Loucy (cell line): ENCODE measurements around the gene SOS1.
"Not testable (repeated sequence)": the region's sequence is repeated elsewhere in the genome, so short reads cannot be mapped to it uniquely, and the experiment has no call there.

ENCODE experiments used
- H2AFZ ChIP-seq: fragments of 200-600 bp; sonication (generic); 2 replicates; pipeline ENCODE4 v1.6.0; 2016; ENCODE audit warnings: antibody characterized with exemption, mild to moderate bottlenecking, low read length, moderate library complexity
- H3F3A ChIP-seq: fragments of 200-600 bp; 2 replicates; pipeline ENCODE4 v1.6.0; 2016; ENCODE audit warnings: antibody characterized with exemption, low read depth, mild to moderate bottlenecking
- H3K27me3 ChIP-seq: fragments of 200-600 bp; sonication (generic); 2 replicates; pipeline ENCODE4 v1.6.1; 2014; ENCODE audit warnings: low read length, mild to moderate bottlenecking; ENCODE audit not compliant: insufficient read depth, poor library complexity, severe bottlenecking
- H3K36me3 ChIP-seq: fragments of 200-600 bp; sonication (generic); 2 replicates; pipeline ENCODE4 v1.6.1; 2016; ENCODE audit warnings: low read length; ENCODE audit not compliant: insufficient read depth
- H3K4me1 ChIP-seq: fragments of 200-600 bp; sonication (generic); 2 replicates; pipeline ENCODE4 v1.5.1; 2014; ENCODE audit warnings: low read length, mild to moderate bottlenecking; ENCODE audit not compliant: insufficient read depth, poor library complexity, severe bottlenecking
- H3K4me2 ChIP-seq: fragments of 200-600 bp; sonication (generic); 2 replicates; pipeline ENCODE4 v1.6.0; 2014; ENCODE audit warnings: antibody characterized with exemption, low read length, low read depth, mild to moderate bottlenecking; ENCODE audit not compliant: poor library complexity, severe bottlenecking
- H3K4me3 ChIP-seq: fragments of 200-600 bp; sonication (generic); 2 replicates; pipeline ENCODE4 v1.5.1; 2014; ENCODE audit warnings: low read length, mild to moderate bottlenecking, mixed read lengths; ENCODE audit not compliant: poor library complexity, severe bottlenecking
- H3K79me2 ChIP-seq: fragments of 200-600 bp; sonication (generic); 2 replicates; pipeline ENCODE4 v1.6.1; 2014; ENCODE audit warnings: low read length; ENCODE audit not compliant: insufficient read depth
- H3K9ac ChIP-seq: fragments of 200-600 bp; sonication (generic); 2 replicates; pipeline ENCODE4 v1.6.0; 2014; ENCODE audit warnings: mild to moderate bottlenecking, low read depth, low read length, moderate library complexity; ENCODE audit not compliant: poor library complexity, severe bottlenecking
- H3K9me2 ChIP-seq: fragments of 200-600 bp; sonication (generic); replicated peaks from 2 replicates; pipeline ENCODE4 v1.6.1; 2016; ENCODE audit warnings: low read depth, low read length, mixed read lengths
- H3K9me3 ChIP-seq: fragments of 200-600 bp; sonication (generic); 2 replicates; pipeline ENCODE4 v1.6.1; 2014; ENCODE audit warnings: mild to moderate bottlenecking, antibody characterized with exemption, low read length, low read depth; ENCODE audit not compliant: insufficient read depth
- H4K20me1 ChIP-seq: fragments of 200-600 bp; sonication (generic); 2 replicates; pipeline ENCODE4 v1.6.0; 2014; ENCODE audit warnings: antibody characterized with exemption, low read length, mild to moderate bottlenecking; ENCODE audit not compliant: insufficient read depth, poor library complexity, severe bottlenecking
- EZH2phosphoT487 ChIP-seq: fragments of 200-600 bp; IDR thresholded peaks from 2 replicates; pipeline ENCODE4 v1.6.1; 2018; ENCODE audit warnings: antibody characterized with exemption, mild to moderate bottlenecking, moderate library complexity, borderline replicate concordance
- TF ChIP-seq, protein P1 (sequence below): fragments of 200-600 bp; sonication (generic); conservative IDR thresholded peaks from 2 replicates; pipeline ENCODE4 v1.5.1; 2014; ENCODE audit warnings: mild to moderate bottlenecking, antibody characterized with exemption, low read length

The SOS1 gene

DNA sequence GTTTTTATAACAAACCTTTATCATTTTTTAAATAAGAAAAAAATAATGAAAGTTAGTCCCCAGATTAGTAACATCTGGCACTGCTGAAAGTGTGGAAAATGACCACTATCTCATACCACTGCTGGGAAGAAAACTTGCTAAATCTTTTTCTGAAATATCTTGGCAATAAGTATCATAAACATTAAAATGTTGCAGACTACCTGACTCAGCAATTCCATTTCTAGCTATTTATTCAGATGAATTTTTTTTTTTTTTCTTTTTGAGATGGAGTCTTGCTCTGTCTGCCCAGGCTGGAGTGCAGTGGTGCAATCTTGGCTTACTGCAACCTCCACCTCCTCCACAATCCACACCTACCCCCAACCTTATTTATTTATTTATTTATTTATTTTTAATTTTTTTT is 35.3 kb upstream of the SOS1 start:
- H3K79me2 ChIP-seq, result no peaks in the 10 kb centered on the region
- no peak overlapping the region for H3K9ac ChIP-seq

DNA sequence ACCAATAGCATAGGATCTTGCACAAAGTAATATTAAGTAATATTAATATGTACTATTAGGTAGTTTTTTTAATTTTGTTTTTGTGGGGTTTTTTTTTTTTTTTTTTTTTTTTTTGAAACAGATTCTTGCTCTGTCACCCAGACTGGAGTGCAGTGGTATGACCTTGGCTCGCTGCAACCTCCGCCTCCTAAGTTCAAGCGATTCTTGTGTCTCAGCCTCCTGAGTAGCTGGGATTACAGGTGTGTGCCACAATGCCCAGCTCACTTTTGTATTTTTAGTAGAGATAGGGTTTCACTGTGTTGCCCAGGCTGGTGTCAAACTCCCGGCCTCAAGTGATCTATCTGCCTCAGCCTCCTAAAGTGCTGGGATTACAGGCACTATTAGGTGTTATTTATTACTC is 34.7 kb upstream of the SOS1 start:
- H3K27me3 ChIP-seq, H3K79me2 ChIP-seq, H3K36me3 ChIP-seq, H3K9me2 ChIP-seq, H3K4me3 ChIP-seq, H2AFZ ChIP-seq, H3F3A ChIP-seq, H3K9me3 ChIP-seq, H3K9ac ChIP-seq, H3K4me2 ChIP-seq, H3K4me1 ChIP-seq, H4K20me1 ChIP-seq: not testable (repeated sequence)

More for the DNA sequence above, 35.3 kb upstream of the SOS1 start:
- no peak overlapping the region for H3K4me3 ChIP-seq
- no peak overlapping the region for H3K4me2 ChIP-seq
- no peaks in the 10 kb centered on the region for H3K9me3 ChIP-seq
- no peaks in the 10 kb centered on the region for H3F3A ChIP-seq
- no peaks in the 10 kb centered on the region for H4K20me1 ChIP-seq
- H2AFZ ChIP-seq, result no peak overlapping the region
- TF ChIP-seq, protein P1, sequence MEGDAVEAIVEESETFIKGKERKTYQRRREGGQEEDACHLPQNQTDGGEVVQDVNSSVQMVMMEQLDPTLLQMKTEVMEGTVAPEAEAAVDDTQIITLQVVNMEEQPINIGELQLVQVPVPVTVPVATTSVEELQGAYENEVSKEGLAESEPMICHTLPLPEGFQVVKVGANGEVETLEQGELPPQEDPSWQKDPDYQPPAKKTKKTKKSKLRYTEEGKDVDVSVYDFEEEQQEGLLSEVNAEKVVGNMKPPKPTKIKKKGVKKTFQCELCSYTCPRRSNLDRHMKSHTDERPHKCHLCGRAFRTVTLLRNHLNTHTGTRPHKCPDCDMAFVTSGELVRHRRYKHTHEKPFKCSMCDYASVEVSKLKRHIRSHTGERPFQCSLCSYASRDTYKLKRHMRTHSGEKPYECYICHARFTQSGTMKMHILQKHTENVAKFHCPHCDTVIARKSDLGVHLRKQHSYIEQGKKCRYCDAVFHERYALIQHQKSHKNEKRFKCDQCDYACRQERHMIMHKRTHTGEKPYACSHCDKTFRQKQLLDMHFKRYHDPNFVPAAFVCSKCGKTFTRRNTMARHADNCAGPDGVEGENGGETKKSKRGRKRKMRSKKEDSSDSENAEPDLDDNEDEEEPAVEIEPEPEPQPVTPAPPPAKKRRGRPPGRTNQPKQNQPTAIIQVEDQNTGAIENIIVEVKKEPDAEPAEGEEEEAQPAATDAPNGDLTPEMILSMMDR, result no peak
- no peak for TF ChIP-seq EZH2phosphoT487
- H3K36me3 ChIP-seq, result no peaks in the 10 kb centered on the region
- H3K4me1 ChIP-seq, result no peaks in the 10 kb centered on the region
- H3K9me2 ChIP-seq, result no peaks in the 10 kb centered on the region
- H3K27me3 ChIP-seq, result no peaks in the 10 kb centered on the region

DNA sequence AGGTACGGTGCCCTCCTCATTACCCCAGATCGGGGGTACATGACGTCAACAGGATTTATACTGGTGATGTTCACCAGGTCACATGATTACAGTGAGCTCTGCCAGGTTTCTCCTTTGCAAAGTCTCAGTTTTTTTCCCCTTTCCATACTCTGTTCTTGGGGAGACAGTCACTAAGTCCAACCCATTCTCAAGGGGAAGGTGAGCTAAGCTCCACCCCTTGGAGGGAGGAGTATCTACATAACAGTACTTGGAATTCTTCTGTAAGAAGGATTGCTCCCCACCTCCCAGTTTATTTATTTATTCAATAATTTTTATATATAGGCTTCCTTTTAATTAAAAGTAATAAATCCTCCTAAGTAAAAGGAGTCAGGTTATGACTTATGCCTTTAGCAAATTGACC is 34.1 kb upstream of the SOS1 start:
- Histone ChIP-seq H3K79me2 (no peaks in the 10 kb centered on the region), H3K9me2 (no peaks in the 10 kb centered on the region), H4K20me1 (no peaks in the 10 kb centered on the region), H3K36me3 (no peaks in the 10 kb centered on the region), H3K4me3 (no peak overlapping the region), H3F3A (no peaks in the 10 kb centered on the region), H3K4me2 (no peak overlapping the region), H3K27me3 (no peaks in the 10 kb centered on the region), H2AFZ (no peak overlapping the region), H3K9me3 (no peaks in the 10 kb centered on the region), H3K4me1 (no peaks in the 10 kb centered on the region), H3K9ac (no peak overlapping the region)
- no peak for TF ChIP-seq EZH2phosphoT487
- TF ChIP-seq, protein P1, result no peak

DNA sequence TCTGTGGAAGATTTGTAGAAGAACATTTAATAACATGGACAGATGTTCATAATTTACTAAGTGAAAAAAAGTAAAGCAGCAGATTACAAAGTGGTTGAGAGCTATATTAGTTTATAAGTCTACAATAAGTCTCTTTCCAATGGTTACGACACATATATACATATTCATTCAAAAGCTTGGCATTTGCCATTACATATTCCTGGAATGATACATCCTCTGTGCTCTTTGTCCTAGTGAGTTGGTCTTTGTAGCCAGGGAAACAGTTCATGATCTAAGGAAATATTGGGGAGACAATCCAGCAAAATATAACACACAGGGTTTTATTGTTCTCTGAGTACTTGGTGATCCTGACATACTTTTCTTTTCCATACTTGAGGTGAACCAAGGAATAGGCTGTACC is 32.5 kb upstream of the SOS1 start:
- H2AFZ ChIP-seq, result no peak overlapping the region
- no peak overlapping the region for H3K9ac ChIP-seq
- TF ChIP-seq EZH2phosphoT487, result no peak
- H3F3A ChIP-seq, result no peaks in the 10 kb centered on the region
- H4K20me1 ChIP-seq, result no peaks in the 10 kb centered on the region
- no peaks in the 10 kb centered on the region for H3K9me2 ChIP-seq
- H3K9me3 ChIP-seq, result no peaks in the 10 kb centered on the region
- H3K4me2 ChIP-seq, result no peak overlapping the region
- no peak overlapping the region for H3K4me3 ChIP-seq
- H3K4me1 ChIP-seq, result no peaks in the 10 kb centered on the region
- H3K27me3 ChIP-seq, result no peaks in the 10 kb centered on the region
- no peaks in the 10 kb centered on the region for H3K79me2 ChIP-seq
- no peaks in the 10 kb centered on the region for H3K36me3 ChIP-seq
